LHCN-M2 (cell line): ENCODE results near the gene GFAP. TPM values are rescaled to one million over a fixed set of nuclear protein-coding genes. Genes with fewer than 3 reads are reported as not detected.
"Not testable (repeated sequence)": the region's sequence is repeated elsewhere in the genome, so short reads cannot be mapped to it uniquely, and the experiment has no call there.

Experiments
- DNase-seq: peaks from one replicate; pipeline ENCODE4 v3.0.0-alpha.2; 2012; ENCODE audit warnings: low read depth
- polyA plus RNA-seq: library from polyadenylated mRNA; unstranded; fragments of >200 nt; gene quantifications from one replicate; pipeline ENCODE4 v1.2.1, GENCODE V29; 2012; ENCODE audit warnings: missing spikeins
- total RNA-seq: library from RNA; depleted of rRNA; stranded (reverse); fragments of >200 nt; gene quantifications from 2 replicates; pipeline ENCODE4 v1.2.3, GENCODE V29; 2014; rRNA removed

GFAP gene
- 0.29 TPM in 1 of 2 replicates, not detected in the other for total RNA-seq
- 0.04 TPM for polyA plus RNA-seq

- no peak for DNase-seq
Observed at GRCh38 chr17:44915321-44915726, at the start of gene GFAP. GFAP (minus strand) TSS chr17:44915500; CDS start chr17:44915486, 14 bp downstream.

GRCh38 chr17:44961921-44962350, 46.6 kb upstream of the GFAP start:
- no peak for DNase-seq

GRCh38 chr17:44960691-44961090, 45.4 kb upstream of the GFAP start:
- no peak for DNase-seq

DNA sequence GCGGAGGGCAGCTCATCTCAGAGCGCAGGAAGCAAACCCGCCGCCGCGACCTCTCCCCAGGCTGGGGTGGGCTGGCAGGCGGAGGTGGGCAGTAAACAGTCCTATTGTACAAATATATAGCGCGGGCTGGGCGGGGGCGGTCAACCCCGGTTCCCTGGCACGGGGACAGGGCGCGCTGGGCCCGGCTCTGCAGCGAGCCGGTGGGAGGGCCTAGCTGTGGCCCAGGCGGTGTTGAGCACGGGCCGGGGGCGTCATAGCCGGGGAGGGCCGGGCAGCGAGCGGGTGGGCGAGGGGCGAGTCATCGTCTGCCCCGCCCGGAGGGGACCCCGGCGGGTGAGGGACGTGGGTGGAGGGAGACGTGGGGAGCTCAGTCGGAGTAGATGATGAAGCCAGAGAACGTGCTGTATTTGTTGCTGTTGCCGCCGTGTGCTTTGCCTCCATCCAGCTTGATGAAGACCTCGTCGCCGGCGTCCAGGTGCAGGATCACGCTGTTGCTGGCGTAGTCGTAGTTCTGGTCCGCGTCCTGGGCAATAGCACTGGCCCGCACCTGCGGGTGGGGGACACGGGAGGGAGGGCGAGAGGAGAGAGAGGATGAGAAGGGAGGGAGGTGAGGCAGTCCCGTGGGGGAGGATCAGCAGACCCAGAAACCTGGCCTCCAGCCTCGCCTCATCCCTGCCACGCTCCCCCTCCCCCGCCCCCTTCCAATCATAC, 44.7 kb upstream of the GFAP start:
- no peak for DNase-seq

GRCh38 chr17:44956998-44957981, 42.0 kb upstream of the GFAP start:
- DNase-seq, result no peak

GRCh38 chr17:44955674-44956425, 40.5 kb upstream of the GFAP start:
- DNase-seq, result no peak

- DNase-seq, result no peak
Observed at GRCh38 chr17:44952946-44953475, 37.7 kb upstream of the GFAP start.

DNA sequence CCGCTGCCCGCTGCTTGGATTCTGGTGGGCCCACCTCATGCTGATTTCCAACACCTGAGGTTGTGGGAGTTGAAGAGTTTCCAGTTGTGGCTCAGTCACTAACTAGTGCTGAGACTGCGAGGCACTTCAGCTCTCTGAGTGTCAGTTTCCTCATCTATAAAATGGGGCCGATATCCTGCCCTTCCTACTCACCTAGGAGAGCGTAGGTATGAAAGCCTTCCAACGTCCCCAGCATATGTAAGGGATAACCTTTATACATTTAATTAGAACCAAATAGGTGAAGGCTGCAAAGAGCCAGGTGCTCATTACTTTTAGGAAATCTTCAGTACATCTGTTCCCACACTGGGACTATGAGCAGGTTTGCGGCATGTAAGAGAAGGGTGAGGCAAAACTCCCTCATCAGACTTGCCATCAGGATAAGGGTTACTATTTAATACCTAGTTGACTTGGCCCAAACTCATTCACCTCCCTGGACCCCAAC, 33.1 kb upstream of the GFAP start:
- DNase-seq, result no peak

GRCh38 chr17:44947461-44948314, 32.4 kb upstream of the GFAP start, which contains the start of gene KIF18B:
KIF18B (minus strand) TSS chr17:44947773; CDS start chr17:44936344, 11,429 bp downstream.
- peak; percentile 97 for DNase-seq

DNA sequence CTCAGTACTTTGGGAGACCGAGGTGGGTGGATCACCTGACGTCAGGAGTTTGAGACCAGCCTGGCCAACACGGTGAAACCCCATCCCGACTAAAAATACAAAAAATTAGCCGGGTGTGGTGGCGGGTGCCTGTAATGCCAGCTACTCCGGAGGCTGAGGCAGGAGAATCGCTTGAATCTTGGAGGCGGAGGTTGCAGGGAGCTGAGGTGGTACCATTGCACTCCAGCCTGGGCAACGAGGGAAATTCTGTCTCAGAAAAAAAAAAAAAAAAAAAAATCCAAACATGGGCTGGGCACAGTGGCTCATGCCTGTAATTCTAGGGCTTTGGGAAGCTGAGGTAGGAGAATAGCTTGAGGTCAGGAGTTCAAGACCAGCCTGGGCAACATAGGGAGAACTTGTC, 30.4 kb upstream of the GFAP start:
- not testable (repeated sequence) for DNase-seq

DNA sequence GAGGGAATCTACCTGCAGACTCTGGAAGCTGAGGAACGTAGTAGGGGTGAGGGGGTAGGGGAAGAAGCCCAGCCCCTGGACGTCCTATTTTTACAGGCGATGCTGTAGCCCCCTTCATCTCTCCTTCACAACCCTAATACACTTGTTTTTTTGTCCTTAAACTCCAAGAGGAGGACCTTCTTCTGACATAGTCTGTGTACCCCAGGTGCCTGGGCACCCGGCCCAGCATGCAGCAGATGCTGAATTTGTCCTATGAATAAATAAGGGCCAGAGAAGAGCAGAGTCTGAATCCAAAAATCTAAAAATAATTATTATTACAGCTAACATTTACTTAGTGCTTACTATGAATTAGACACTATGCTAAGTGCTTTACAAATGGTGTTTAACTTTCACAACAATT, 27.2 kb upstream of the GFAP start:
- no peak for DNase-seq

GRCh38 chr17:44941712-44942331, 26.5 kb upstream of the GFAP start:
- no peak for DNase-seq

GRCh38 chr17:44940768-44941167, 25.5 kb upstream of the GFAP start:
- no peak for DNase-seq

GRCh38 chr17:44940317-44940716, 25.0 kb upstream of the GFAP start:
- no peak for DNase-seq

DNA sequence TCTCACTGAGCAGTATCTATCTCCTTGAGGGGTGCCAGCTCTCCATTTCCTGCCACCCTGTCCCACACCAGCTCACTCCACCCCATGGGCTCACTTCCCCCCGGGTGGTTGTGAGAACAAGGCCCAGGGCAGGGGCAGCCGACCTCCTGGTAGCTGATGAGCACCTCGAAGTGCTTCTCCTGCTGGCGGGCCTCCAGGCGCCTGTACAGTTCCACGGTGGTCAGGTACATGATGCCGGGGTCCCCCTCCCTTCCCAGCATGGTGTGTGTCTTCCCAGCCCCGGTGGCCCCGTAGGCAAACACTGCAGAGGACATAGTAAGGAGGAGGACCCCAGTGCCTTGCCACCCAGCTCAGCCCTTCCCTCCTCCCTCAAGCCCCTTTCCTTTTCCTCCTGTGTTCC, 19.8 kb upstream of the GFAP start:
- no peak for DNase-seq

- no peak for DNase-seq
Observed at GRCh38 chr17:44934745-44935105, 19.4 kb upstream of the GFAP start.

- DNase-seq, result no peak
Observed at GRCh38 chr17:44933824-44934744, 18.8 kb upstream of the GFAP start.

- DNase-seq, result no peak
Observed at GRCh38 chr17:44932787-44933097, 17.4 kb upstream of the GFAP start.
